ENCODE results near the gene ARHGEF4. TPM values are rescaled to one million over a fixed set of nuclear protein-coding genes. Genes with fewer than 3 reads are reported as not detected.
A peak's percentile ranks its signal among the peaks of the same experiment; 100 is the strongest.

The ARHGEF4 gene
- total RNA-seq, 1 experiment from 2014 or later, result 12.6 TPM

- H3K27me3 ChIP-seq (ENCODE audit: insufficient read depth, low read length), result no peaks in the 10 kb centered on the region
- H3K36me3 Mint-ChIP-seq (ENCODE audit: insufficient read depth in 1 of 3, low read depth in 3 of 3), result peaks cover 0 to 13% (median 8%) of the 10 kb centered on the region in 3 experiments; a peak in 5 of 7 replicates
- H3K23me2 ChIP-seq (ENCODE audit: insufficient read length, low read depth, low read length, poor library complexity, severe bottlenecking), result no peaks in the 10 kb centered on the region
- no peak overlapping the region for H4K5ac ChIP-seq (ENCODE audit: insufficient read length, low read depth, low read length)
- H3K27me3 Mint-ChIP-seq (ENCODE audit: low read depth), result no peaks in the 10 kb centered on the region
- H2BK15ac ChIP-seq (ENCODE audit: low read depth, low read length), result no peak overlapping the region
- no peak overlapping the region for H3K4me3 Mint-ChIP-seq
- no peaks in the 10 kb centered on the region for H3K79me1 ChIP-seq (ENCODE audit: insufficient read depth, low read depth, low read length, poor library complexity, severe bottlenecking)
- H2BK120ac ChIP-seq (ENCODE audit: low read depth, low read length, poor library complexity, severe bottlenecking), result no peak overlapping the region
- H3K9me3 ChIP-seq (ENCODE audit: control insufficient read depth, low read depth, low read length), result no peaks in the 10 kb centered on the region
- H2AK5ac ChIP-seq (ENCODE audit: insufficient read length, low read length), result no peak overlapping the region
- H3K4me1 Mint-ChIP-seq, result peaks cover 20 to 33% of the 10 kb centered on the region in 2 experiments
- H2BK12ac ChIP-seq (ENCODE audit: insufficient read length, low read depth, low read length), result no peak overlapping the region
- H3K27ac Mint-ChIP-seq, result peak overlapping the region in 2 of 3 experiments; percentile 44 to 93; a peak in 3 of 7 replicates
- no peak overlapping the region for H3K27ac ChIP-seq (ENCODE audit: insufficient read length, low read depth, low read length)
- no peak overlapping the region for H3K56ac ChIP-seq (ENCODE audit: insufficient read length, low read depth, low read length)
- H3K9ac ChIP-seq (ENCODE audit: extremely low read depth, insufficient read length, low read length), result no peak overlapping the region
- no peak for DNase-seq
- H2BK20ac ChIP-seq (ENCODE audit: low read depth, low read length, poor library complexity, severe bottlenecking), result no peak overlapping the region
- H4K91ac ChIP-seq (ENCODE audit: insufficient read length, low read depth, low read length), result no peak overlapping the region
- no peak overlapping the region for H3K18ac ChIP-seq (ENCODE audit: insufficient read length, low read depth, low read length)
- no peak overlapping the region for H2BK5ac ChIP-seq (ENCODE audit: insufficient read length, low read length)
- H3K23ac ChIP-seq (ENCODE audit: insufficient read length, low read depth, low read length), result no peak overlapping the region
- no peaks in the 10 kb centered on the region for H4K20me1 ChIP-seq (ENCODE audit: control insufficient read depth, insufficient read depth, insufficient read length)
- H3K4me2 ChIP-seq (ENCODE audit: insufficient read depth, insufficient read length, low read length), result no peak overlapping the region
- H3T11ph ChIP-seq (ENCODE audit: low read length), result no peak overlapping the region
- H3K4ac ChIP-seq (ENCODE audit: low read depth, low read length), result no peak overlapping the region
- no peak for TF ChIP-seq CTCF (conservative IDR thresholded peaks at IDR 0.05)
- H3K4me1 ChIP-seq (ENCODE audit: insufficient read depth, low read length), result no peaks in the 10 kb centered on the region
- no peak overlapping the region for H2AFZ ChIP-seq (ENCODE audit: low read length)
- no peak overlapping the region for H3K14ac ChIP-seq (ENCODE audit: insufficient read depth, low read length)
- no CpG with 5 or more reads among the region's 20 CpGs for WGBS (ENCODE audit: extremely low coverage, insufficient read length, low lambda C conversion rate)
- no peaks in the 10 kb centered on the region; the same call in 1 of the 2 replicates for H3K79me2 ChIP-seq (ENCODE audit: insufficient read depth, low read length)
- H4K8ac ChIP-seq (replicated peaks; ENCODE audit: insufficient read length, low read depth, low read length), result no peak overlapping the region
- peaks cover 7 to 8% of the 10 kb centered on the region in 2 experiments; a peak in 4 of 5 replicates for H3K9me3 Mint-ChIP-seq
Measured at GRCh38 chr2:130871843-130872740, 35.4 kb downstream of the ARHGEF4 start.
